ENCODE data around the gene NKD2.

The NKD2 gene

GRCh38 chr5:1032011-1032410 lies 23.4 kb downstream of the NKD2 start:
- no peak for DNase-seq

- no peak for DNase-seq
Observed at GRCh38 chr5:1032551-1033027, 24.0 kb downstream of the NKD2 start.

GRCh38 chr5:1033178-1033577 lies 24.6 kb downstream of the NKD2 start:
- DNase-seq: no peak

- DNase-seq: no peak
Observed at GRCh38 chr5:1033606-1034420, 25.2 kb downstream of the NKD2 start.

- no peak for DNase-seq
Observed at GRCh38 chr5:1034421-1034905, 25.9 kb downstream of the NKD2 start.

- DNase-seq: no peak
Observed at GRCh38 chr5:1034986-1035385, 26.4 kb downstream of the NKD2 start.

GRCh38 chr5:1035421-1036405 lies 27.1 kb downstream of the NKD2 start:
- DNase-seq: no peak

- DNase-seq: no peak
Observed at GRCh38 chr5:1036504-1037122, 28.0 kb downstream of the NKD2 start.

GRCh38 chr5:1037123-1037670 lies 28.6 kb downstream of the NKD2 start:
- no peak for DNase-seq

- no peak for DNase-seq
Observed at GRCh38 chr5:1037671-1038416, 29.2 kb downstream of the NKD2 start.

- DNase-seq: no peak
Observed at GRCh38 chr5:1038417-1039209, 30.0 kb downstream of the NKD2 start.

GRCh38 chr5:1039210-1039548 lies 30.6 kb downstream of the NKD2 start:
- DNase-seq: no peak

- DNase-seq: no peak
Observed at GRCh38 chr5:1039706-1040260, 31.2 kb downstream of the NKD2 start.

GRCh38 chr5:1040571-1040970 lies 32.0 kb downstream of the NKD2 start:
- DNase-seq: no peak

- DNase-seq: no peak
Observed at GRCh38 chr5:1041225-1042143, 32.9 kb downstream of the NKD2 start.

- no peak for DNase-seq
Observed at GRCh38 chr5:1042626-1043025, 34.0 kb downstream of the NKD2 start.

- no peak for DNase-seq
Observed at GRCh38 chr5:1043327-1043726, 34.7 kb downstream of the NKD2 start.

GRCh38 chr5:1044117-1044516 lies 35.5 kb downstream of the NKD2 start:
- DNase-seq: no peak

- DNase-seq: no peak
Observed at GRCh38 chr5:1045960-1046560, 37.5 kb downstream of the NKD2 start.

Measured in NCI-H2107 (cell line).